GM12872 (cell line): ENCODE measurements around the gene SGPP2.

Experiments
- TF ChIP-seq, protein P1 (sequence below): IDR thresholded peaks from 3 replicates; pipeline ENCODE4 v1.5.1; 2011; ENCODE audit warnings: low read depth, mild to moderate bottlenecking, low read length, moderate library complexity; ENCODE audit not compliant: insufficient read depth

SGPP2 gene

DNA sequence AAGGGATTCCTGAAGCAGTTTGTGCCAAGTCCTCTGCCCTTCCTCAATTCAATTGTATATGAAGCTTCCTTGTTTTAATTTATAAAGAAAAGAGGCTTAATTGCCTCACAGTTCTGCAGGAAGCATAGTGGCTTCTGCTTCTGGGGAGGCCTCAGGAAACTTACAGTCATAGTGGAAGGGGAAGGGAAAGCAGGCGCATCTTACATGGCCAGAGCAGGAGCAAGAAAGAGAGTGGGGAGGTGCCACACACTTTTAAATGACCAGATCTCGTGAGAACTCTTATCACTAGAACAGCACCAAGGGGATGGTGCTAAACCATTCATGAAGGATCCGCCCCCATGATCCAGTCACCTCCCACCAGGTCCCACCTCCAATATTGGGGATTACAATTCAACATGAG, 114.2 kb downstream of the SGPP2 start:
- TF ChIP-seq, protein P1, sequence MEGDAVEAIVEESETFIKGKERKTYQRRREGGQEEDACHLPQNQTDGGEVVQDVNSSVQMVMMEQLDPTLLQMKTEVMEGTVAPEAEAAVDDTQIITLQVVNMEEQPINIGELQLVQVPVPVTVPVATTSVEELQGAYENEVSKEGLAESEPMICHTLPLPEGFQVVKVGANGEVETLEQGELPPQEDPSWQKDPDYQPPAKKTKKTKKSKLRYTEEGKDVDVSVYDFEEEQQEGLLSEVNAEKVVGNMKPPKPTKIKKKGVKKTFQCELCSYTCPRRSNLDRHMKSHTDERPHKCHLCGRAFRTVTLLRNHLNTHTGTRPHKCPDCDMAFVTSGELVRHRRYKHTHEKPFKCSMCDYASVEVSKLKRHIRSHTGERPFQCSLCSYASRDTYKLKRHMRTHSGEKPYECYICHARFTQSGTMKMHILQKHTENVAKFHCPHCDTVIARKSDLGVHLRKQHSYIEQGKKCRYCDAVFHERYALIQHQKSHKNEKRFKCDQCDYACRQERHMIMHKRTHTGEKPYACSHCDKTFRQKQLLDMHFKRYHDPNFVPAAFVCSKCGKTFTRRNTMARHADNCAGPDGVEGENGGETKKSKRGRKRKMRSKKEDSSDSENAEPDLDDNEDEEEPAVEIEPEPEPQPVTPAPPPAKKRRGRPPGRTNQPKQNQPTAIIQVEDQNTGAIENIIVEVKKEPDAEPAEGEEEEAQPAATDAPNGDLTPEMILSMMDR = no peak

DNA sequence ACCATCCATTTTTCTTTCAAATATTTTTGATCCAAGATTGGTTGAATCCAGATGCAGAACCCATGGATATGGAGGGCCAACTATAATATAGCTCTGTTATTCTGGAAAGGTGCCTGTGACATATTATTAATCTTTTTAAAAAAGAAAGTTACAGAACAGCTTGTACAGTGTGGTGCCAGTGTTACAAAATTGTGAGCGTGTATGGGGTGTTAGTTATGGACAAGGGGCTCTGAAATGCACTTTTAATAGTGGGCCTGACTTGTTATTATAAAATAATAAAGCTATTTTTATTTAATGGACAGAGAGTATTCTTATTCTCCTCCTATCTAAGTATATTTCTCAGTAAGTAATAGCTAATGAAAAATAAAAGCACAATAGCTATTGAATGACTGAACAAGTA, 120.3 kb downstream of the SGPP2 start:
- TF ChIP-seq, protein P1 = no peak

DNA sequence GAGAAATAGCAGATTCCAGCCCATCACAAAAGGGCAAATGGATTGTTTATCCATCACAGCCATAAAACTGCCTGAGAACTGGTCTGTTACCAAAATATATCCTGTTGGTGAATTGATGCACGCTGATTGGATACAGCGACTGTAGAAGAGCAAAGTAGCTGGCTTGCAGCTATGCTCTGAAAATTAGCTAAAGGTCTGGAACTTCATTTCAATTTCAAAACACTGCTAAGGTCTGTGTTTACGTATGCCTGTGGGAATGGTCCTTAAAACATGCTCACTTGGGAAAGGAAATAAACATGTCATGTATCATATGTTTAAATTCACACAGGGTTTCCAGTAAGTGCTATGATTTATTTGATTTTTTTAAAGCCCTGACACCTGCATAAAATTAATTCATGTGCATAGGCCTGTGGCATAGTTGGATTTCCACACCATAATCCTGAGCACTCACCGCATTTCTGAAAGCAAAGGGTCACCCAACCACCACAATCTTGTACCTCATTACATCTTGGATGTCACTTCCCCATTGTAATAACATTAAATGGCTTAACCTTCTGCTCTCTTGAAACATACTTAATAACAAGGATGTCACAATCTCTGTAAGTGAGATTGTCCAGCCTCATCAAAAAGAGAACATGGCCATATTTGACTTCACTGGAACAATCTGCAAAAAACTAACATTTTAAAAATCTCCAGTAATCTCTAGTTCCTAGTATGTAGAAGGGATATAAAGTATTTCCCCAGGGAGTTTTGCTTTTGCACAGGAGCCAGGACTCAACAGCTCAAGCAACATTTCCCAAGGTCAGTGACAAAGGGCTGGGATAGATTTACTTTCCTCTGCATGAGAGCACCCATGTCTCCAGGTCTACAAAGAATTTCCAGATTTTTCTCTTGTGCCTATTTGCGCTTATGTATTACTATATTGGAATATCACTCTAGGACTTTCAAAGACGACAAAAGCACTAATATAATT, 121.8 kb downstream of the SGPP2 start:
- TF ChIP-seq, protein P1 = no peak

DNA sequence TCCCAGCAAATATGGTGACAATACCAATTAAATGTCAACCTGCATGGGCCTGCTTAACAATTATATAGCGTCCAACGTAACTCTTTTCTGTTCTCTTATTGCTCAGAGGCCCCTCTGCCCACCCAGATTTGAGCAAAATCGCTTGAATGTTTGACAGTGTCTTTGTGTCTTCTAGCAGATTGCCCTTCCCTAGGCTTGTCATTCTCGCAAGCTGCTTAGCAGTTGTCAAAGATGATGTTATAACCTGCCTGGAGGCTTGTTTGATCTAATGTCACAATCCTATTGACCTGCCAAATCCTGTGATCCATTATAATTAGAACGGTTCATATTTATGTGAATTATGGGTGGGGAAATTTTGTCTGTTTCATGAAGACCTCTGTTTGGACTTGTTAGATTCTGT, 122.7 kb downstream of the SGPP2 start:
- TF ChIP-seq, protein P1 = no peak

DNA sequence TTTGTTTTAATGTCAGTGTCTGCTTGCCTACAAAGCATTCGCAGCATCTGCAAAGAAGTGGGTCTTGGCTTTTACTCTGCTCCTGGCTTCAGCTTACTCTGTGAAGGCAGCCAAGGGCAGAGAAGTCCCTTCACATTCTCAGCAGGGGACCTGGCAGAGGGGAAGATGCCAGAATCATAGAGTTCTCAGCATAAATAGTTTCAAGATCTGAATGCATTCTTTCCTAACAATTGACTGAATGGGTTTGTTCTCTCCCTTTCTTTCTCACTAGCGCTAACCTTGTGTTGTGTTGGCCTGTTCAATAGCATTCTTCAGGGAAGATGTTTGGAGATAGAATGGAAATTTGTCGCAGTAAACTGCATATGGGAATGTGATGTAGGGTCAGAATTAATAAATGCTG, 124.6 kb downstream of the SGPP2 start:
- TF ChIP-seq, protein P1 = no peak

DNA sequence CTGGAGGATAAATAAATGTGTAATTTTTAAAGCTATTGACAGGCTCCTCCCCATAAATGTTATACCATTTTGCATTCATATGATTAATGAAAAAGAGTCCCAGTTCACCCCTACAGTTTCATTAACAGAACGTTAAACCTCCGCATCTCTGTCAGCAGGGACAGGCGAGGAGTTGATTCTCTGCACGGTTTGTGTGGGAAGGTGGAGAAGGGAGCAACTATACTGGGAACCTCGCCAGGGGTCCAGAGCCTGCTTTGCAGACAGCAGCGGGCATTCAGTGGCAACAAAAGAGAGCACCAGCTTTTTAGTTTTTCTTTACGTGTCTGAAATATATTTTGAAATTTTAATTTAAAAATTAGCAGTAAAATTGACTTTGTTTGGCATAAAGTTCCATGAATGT, 130.2 kb downstream of the SGPP2 start:
- TF ChIP-seq, protein P1 = no peak

DNA sequence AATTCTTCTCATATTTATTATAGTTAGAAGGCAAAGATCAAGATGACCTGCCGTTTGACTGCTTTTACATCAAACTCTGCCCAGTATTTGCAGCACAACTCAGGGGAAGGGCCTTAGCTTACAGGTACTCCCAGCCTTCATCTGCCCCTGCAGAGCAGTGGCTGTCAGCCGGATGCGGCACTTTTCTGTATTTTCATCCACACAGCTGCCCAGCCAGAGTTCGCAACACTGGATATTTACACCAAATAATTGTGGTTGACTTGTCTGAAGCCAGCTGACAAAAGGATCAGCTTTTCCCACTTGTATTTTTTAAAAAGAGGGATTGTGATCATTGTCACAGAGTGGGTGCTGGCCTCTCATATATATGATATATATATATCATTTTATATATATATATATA, 136.8 kb downstream of the SGPP2 start:
- TF ChIP-seq, protein P1 = no peak
